Endothelial cell of umbilical vein (primary cell): Measurements from ENCODE around the gene ADAM19. TPM values are rescaled to one million over a fixed set of nuclear protein-coding genes. Genes with fewer than 3 reads are reported as not detected.

Experiments used
- BruUV-seq: library from RNA; stranded (reverse); fragments of 400-500 nt; replicated peaks from 2 replicates; lab custom pipeline; 2021; lab: Mats Ljungman, UMichigan
- CTCF ChIA-PET: fragments of 300-600, 350-600 bp; sonication (Branson Sonifier 250); formaldehyde crosslinking; loops from one replicate; lab custom pipeline; 2021; ENCODE audit warnings: antibody characterized with exemption, inconsistent platforms; lab: Charles Lee
- POLR2A ChIA-PET: fragments of 300-600, 350-600 bp; sonication (Branson Sonifier 250); formaldehyde crosslinking; loops from one replicate; lab custom pipeline; 2021; ENCODE audit warnings: antibody characterized with exemption, inconsistent platforms; lab: Charles Lee
- DNase-seq: peaks from one replicate; pipeline ENCODE4 v3.0.0-alpha.2; 2011; ENCODE audit warnings: low read depth, low spot score
- FAIRE-seq: peaks from 2 replicates; lab custom pipeline; 2011; peaks lifted over from hg19 to GRCh38; lab: Jason Lieb, UNC
- H2AFZ ChIP-seq: 2 replicates; pipeline ENCODE4 v1.6.0; 2012; ENCODE audit warnings: low read depth, low read length, control low read depth, inconsistent platforms
- H3K27ac ChIP-seq: 2 replicates; pipeline ENCODE4 v1.5.1; 2011; ENCODE audit warnings: low read depth, mild to moderate bottlenecking, control low read depth, low read length, moderate library complexity; ENCODE audit not compliant: insufficient read depth
- H3K27me3 ChIP-seq, 2 experiments: 2 replicates each; pipeline versions ENCODE4 v1.6.0 to v1.6.1; 2011; ENCODE audit warnings: low read length in 2 of 2, mixed read lengths in 1 of 2; ENCODE audit not compliant: control insufficient read depth in 2 of 2, insufficient read depth in 2 of 2
- H3K36me3 ChIP-seq, 2 experiments: 2 replicates in 1 of 2; 3 replicates in 1 of 2; pipeline ENCODE4 v1.5.1; 2011; ENCODE audit warnings: low read length in 2 of 2, mild to moderate bottlenecking in 1 of 2, moderate library complexity in 1 of 2; ENCODE audit not compliant: control insufficient read depth in 2 of 2, insufficient read depth in 2 of 2; ENCODE audit errors: extremely low read depth in 1 of 2
- H3K4me1 ChIP-seq: 3 replicates; pipeline ENCODE4 v1.5.1; 2011; ENCODE audit warnings: mild to moderate bottlenecking, low read length; ENCODE audit not compliant: control insufficient read depth, insufficient read depth; ENCODE audit errors: extremely low read depth
- H3K4me2 ChIP-seq: 2 replicates; pipeline ENCODE4 v1.6.1; 2011; ENCODE audit warnings: low read length, control low read depth, mixed read lengths; ENCODE audit not compliant: insufficient read depth
- H3K4me3 ChIP-seq, 3 experiments: fragments of 200-600 bp in 1 of 3; sonication (generic), shearing (Covaris generic) in 1 of 3; replicated peaks in 1 of 3; 2 replicates each; pipeline ENCODE4 v1.5.1; 2011 to 2016; ENCODE audit warnings: control low read depth in 3 of 3, low read length in 3 of 3, mild to moderate bottlenecking in 2 of 3, inconsistent platforms in 1 of 3, low read depth in 1 of 3, moderate library complexity in 1 of 3; ENCODE audit not compliant: insufficient read depth in 1 of 3
- H3K79me2 ChIP-seq: 2 replicates; pipeline ENCODE4 v1.6.0; 2012; ENCODE audit warnings: low read length, inconsistent platforms; ENCODE audit not compliant: control insufficient read depth, insufficient read depth
- H3K9ac ChIP-seq: replicated peaks from 2 replicates; pipeline ENCODE3; 2011; ENCODE audit warnings: low read length, control low read depth; ENCODE audit not compliant: insufficient read depth; ENCODE audit errors: extremely low read depth
- H3K9me1 ChIP-seq: replicated peaks from 3 replicates; pipeline ENCODE4 v1.6.0; 2011; ENCODE audit warnings: mild to moderate bottlenecking, low read length; ENCODE audit not compliant: control insufficient read depth, insufficient read depth; ENCODE audit errors: extremely low read depth
- H3K9me3 ChIP-seq: replicated peaks from 2 replicates; pipeline ENCODE4 v1.5.1; 2012; ENCODE audit warnings: low read length, inconsistent platforms; ENCODE audit not compliant: control insufficient read depth, insufficient read depth
- H4K20me1 ChIP-seq: replicated peaks from 2 replicates; pipeline ENCODE3; 2011; ENCODE audit warnings: mild to moderate bottlenecking, low read length; ENCODE audit not compliant: control insufficient read depth, insufficient read depth; ENCODE audit errors: extremely low read depth
- EZH2 ChIP-seq: IDR thresholded peaks from 2 replicates; pipeline ENCODE4 v1.6.1; 2012; ENCODE audit warnings: borderline replicate concordance, low read depth, mild to moderate bottlenecking, moderate library complexity, low read length, inconsistent platforms; ENCODE audit not compliant: severe bottlenecking
- FOS ChIP-seq: IDR thresholded peaks from 2 replicates; pipeline ENCODE4 v1.6.1; 2011; ENCODE audit warnings: mild to moderate bottlenecking, low read length, moderate library complexity, borderline replicate concordance; ENCODE audit not compliant: insufficient read depth
- GATA2 ChIP-seq: IDR thresholded peaks from 2 replicates; pipeline ENCODE4 v1.7.0; 2011; ENCODE audit warnings: low read depth, mild to moderate bottlenecking, moderate library complexity, mixed read lengths, low read length; ENCODE audit not compliant: insufficient read length, insufficient read depth
- JUN ChIP-seq: IDR thresholded peaks from 2 replicates; pipeline ENCODE4 v1.6.1; 2011; ENCODE audit warnings: borderline replicate concordance, low read depth; ENCODE audit not compliant: insufficient read length, insufficient read depth
- MYC ChIP-seq: IDR thresholded peaks from one replicate; pipeline ENCODE4 v1.6.1; 2011; ENCODE audit warnings: mild to moderate bottlenecking, low read depth, low read length
- POLR2A ChIP-seq: IDR thresholded peaks from 2 replicates; pipeline ENCODE4 v1.6.1; 2012; ENCODE audit warnings: low read depth, mild to moderate bottlenecking, control low read depth, low read length
- POLR2AphosphoS5 ChIP-seq: IDR thresholded peaks from 2 replicates; pipeline ENCODE4 v1.6.1; 2012; ENCODE audit warnings: low read depth, mild to moderate bottlenecking, control low read depth, low read length, moderate library complexity; ENCODE audit not compliant: insufficient read depth
- dilution Hi-C: fragments of 300-500 bp; cut with MboI; formaldehyde crosslinking; loops from one replicate; pipeline ENCODE4 v1.15.0; 2019; ENCODE audit warnings: low sequenced_read_pairs; ENCODE audit not compliant: extremely low pct_ligation_motif_present
- intact Hi-C: fragments of 100-400 bp; cut with micrococcal nuclease; formaldehyde crosslinking; loops from one replicate; pipeline ENCODE4 v1.10.0; 2022
- polyA plus RNA-seq, 4 experiments: library from polyadenylated mRNA; depleted of rRNA in 3 of 4; stranded (reverse) in 3 of 4; unstranded in 1 of 4; fragments of >200 nt; gene quantifications; 2 replicates each; pipeline versions ENCODE4 v1.2.1 to v1.2.3, GENCODE V29; 2011 to 2012; ENCODE audit warnings: missing spikeins in 1 of 4
- total RNA-seq: library from RNA; stranded (reverse); gene quantifications from 2 replicates; pipeline ENCODE4 v1.2.3, GENCODE V29; 2021
- TF ChIP-seq, protein P1 (sequence below): IDR thresholded peaks from 2 replicates; pipeline ENCODE4 v1.6.1; 2011; ENCODE audit not compliant: insufficient read depth, insufficient read length
- TF ChIP-seq, protein P2 (sequence below), 2 donors: IDR thresholded peaks; 1 replicate in 1 of 2; 2 replicates in 1 of 2; pipeline ENCODE4 v1.5.1; 2011; ENCODE audit warnings: low read length in 2 of 2, mild to moderate bottlenecking in 2 of 2, moderate library complexity in 2 of 2, control low read depth in 1 of 2, inconsistent platforms in 1 of 2, low read depth in 1 of 2; ENCODE audit not compliant: insufficient read depth in 1 of 2; ENCODE audit errors: extremely low read depth in 1 of 2

ADAM19 gene
- total and polyA plus RNA-seq, 2 donors (not counting 3 experiments of a cell fraction or from before 2014, with no cell fraction given), result 10.0 to 22.6 TPM

DNA sequence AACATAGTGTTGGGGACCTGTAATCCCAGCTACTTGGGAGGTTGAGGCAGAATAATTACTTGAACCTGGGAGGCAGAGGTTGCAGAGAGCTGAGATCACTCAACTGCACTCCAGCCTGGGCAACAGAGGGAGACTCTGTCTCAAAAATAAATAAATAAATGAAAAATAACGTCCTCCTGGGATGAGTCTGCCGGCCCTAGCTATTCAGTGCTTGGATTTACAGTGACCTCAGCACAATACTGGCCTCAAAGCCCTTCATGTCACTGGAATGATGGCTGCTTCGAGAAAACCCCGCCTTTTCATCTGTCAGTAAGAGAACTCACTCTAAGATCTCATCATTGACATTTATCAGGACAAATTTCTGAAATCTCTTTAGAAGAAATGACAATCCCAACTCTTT, 41.2 kb upstream of the ADAM19 start:
- FAIRE-seq (no peak), DNase-seq (no peak)
- Histone ChIP-seq H3K27ac (no peak overlapping the region), H3K9me3 (no peaks in the 10 kb centered on the region), H3K4me1 (no peaks in the 10 kb centered on the region), H3K4me2 (no peak overlapping the region), H3K9me1 (no peaks in the 10 kb centered on the region), H3K4me3 (no peak overlapping the region), H3K9ac (no peak overlapping the region), H3K79me2 (no peaks in the 10 kb centered on the region), H3K36me3 (no peaks in the 10 kb centered on the region), H4K20me1 (no peaks in the 10 kb centered on the region), H2AFZ (no peak overlapping the region), H3K27me3 (peaks cover 0 to under 1% of the 10 kb centered on the region in 2 experiments)
- intact Hi-C loops (no loop called here), dilution Hi-C loops (no loop called here)
- ChIA-PET CTCF (no interaction called here), POLR2A (no interaction called here)
- BruUV-seq, result no TSS peak
- no peak for TF ChIP-seq EZH2

DNA sequence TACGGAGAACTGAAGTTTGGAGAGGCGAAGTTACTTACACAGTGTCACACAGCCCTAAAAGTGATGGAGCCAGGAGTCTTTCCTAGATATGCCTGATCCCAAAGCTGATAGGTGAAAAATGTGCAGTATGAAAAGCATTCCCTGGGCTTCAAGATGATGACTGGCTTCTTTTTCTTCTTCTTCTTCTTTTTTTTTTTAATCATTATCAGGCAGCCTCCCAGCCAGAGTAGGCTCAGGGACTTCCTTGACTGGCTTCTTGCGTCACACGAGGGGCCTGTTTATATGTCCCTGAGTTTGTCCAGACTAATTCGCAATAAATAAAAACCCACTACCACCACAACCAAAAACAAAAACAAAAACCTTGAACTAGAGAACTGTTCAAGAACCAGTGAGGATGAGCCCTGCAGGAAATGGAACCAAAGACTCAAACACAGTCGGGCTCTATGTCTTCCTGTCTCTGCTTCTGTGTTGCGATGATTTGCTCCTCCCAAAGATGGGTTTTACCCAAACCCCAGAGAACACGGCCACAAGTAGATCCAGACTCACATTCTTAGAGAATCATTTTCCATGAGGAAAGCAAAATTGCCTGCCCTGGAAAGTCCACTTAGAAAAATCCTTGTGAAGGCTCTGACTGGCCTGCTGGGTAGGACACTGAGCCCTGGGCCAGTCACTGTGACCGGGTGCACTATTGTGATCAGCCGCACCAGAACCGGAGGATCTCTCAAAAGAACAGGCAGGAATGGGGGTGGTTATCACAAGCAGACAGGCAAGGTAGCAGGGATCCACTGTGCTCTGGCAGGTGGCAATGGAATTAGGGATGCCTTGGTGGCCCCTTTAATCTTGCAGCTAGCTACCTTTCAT, 38.0 kb upstream of the ADAM19 start:
- no peak overlapping the region for H2AFZ ChIP-seq
- FAIRE-seq, result no peak

More for the DNA sequence above, 38.0 kb upstream of the ADAM19 start:
- TF ChIP-seq JUN (no peak), GATA2 (no peak), MYC (no peak), FOS (no peak), EZH2 (no peak), POLR2AphosphoS5 (no peak), POLR2A (no peak)
- TF ChIP-seq, protein P1, sequence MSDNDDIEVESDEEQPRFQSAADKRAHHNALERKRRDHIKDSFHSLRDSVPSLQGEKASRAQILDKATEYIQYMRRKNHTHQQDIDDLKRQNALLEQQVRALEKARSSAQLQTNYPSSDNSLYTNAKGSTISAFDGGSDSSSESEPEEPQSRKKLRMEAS, result no peak
- TF ChIP-seq, protein P2, sequence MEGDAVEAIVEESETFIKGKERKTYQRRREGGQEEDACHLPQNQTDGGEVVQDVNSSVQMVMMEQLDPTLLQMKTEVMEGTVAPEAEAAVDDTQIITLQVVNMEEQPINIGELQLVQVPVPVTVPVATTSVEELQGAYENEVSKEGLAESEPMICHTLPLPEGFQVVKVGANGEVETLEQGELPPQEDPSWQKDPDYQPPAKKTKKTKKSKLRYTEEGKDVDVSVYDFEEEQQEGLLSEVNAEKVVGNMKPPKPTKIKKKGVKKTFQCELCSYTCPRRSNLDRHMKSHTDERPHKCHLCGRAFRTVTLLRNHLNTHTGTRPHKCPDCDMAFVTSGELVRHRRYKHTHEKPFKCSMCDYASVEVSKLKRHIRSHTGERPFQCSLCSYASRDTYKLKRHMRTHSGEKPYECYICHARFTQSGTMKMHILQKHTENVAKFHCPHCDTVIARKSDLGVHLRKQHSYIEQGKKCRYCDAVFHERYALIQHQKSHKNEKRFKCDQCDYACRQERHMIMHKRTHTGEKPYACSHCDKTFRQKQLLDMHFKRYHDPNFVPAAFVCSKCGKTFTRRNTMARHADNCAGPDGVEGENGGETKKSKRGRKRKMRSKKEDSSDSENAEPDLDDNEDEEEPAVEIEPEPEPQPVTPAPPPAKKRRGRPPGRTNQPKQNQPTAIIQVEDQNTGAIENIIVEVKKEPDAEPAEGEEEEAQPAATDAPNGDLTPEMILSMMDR (IDR thresholded peaks at IDR 0.05; ENCODE audit: extremely low read depth in 1 of 2, insufficient read depth in 1 of 2, low read depth in 1 of 2, low read length in 2 of 2), result no peak
- dilution Hi-C loops, result no loop called here
- Histone ChIP-seq H3K4me1 (no peaks in the 10 kb centered on the region), H3K27ac (no peak overlapping the region), H3K27me3 (peaks cover 0 to 3% of the 10 kb centered on the region in 2 experiments), H3K4me2 (no peak overlapping the region), H3K9me3 (no peaks in the 10 kb centered on the region), H3K9me1 (no peaks in the 10 kb centered on the region), H3K4me3 (no peak overlapping the region), H3K36me3 (no peaks in the 10 kb centered on the region), H3K79me2 (no peaks in the 10 kb centered on the region), H4K20me1 (no peaks in the 10 kb centered on the region), H3K9ac (no peak overlapping the region)
- no TSS peak for BruUV-seq
- ChIA-PET POLR2A (no interaction called here), CTCF (interaction anchor here (0.7 to 1.2 kb wide), 3 partner anchors 16 to 149 kb away, joined by 3 to 4 read pairs (median 3); no protein-coding TSS in a partner anchor)
- no peak for DNase-seq
- intact Hi-C loops, result no loop called here
